ENCODE results near the gene SNRPA1.
"Not testable (repeated sequence)": the region's sequence is repeated elsewhere in the genome, so short reads cannot be mapped to it uniquely, and the experiment has no call there.

The SNRPA1 gene

GRCh38 chr15:101296418-101297405 is 1.7 kb upstream of the SNRPA1 start:
- in situ Hi-C loops (cut with HindIII; ENCODE audit: low sequenced_read_pairs) = no loop called here

- in situ Hi-C loops (cut with HindIII; ENCODE audit: low sequenced_read_pairs) = no loop called here
Observed at GRCh38 chr15:101295607-101296161, 636 bp upstream of the SNRPA1 start.

DNA sequence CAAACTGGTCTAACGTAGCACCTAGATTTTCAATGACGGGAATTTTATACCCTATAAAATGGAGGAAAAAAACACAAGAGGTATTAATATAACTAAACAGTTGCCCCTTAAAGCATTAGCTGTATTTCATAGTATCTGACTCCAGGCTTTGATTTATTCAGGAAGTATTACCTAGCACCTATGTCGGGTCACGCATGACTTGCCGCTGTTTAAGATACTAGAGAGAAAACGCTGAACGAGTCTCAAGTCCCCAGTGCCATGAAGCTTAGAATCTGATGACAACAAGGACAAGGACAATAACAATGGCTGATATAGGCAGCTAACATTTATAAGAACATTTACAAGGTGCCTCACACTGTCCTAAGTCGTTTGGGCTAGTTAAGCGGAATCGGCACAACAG is 1.9 kb downstream of the SNRPA1 start:
- in situ Hi-C loops (cut with HindIII; ENCODE audit: low sequenced_read_pairs) = no loop called here

DNA sequence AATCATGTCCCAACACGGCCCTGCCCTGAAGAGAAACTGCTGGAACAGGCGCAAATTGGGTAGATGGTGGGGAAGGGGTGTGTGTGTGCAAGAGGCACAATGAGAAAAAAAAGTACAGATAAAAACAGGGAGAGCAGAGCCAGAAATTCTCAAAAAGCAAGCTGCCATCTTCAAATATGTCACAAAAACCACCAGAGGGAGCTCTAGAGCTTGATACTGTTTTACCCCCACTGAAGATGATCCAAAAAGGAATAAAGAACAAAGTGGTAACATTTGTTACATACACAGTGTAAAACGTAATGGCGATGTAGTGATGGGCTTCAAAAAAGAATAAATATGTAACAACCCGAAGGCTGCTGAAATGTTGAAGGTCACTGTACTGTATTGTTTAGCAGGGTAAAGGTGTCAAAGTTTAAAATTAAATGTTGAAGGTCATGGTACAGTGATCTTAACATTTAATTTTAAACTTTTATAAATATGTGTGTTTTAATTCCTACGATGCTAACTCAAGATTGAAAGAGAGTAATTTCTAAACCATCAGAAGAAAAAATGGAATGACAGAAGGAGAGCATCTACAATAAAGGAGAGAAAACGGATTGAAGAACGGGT is 6.0 kb downstream of the SNRPA1 start:
- in situ Hi-C loops (cut with HindIII; ENCODE audit: low sequenced_read_pairs) = no loop called here

GRCh38 chr15:101287342-101287741 is 7.7 kb downstream of the SNRPA1 start:
- in situ Hi-C loops (cut with HindIII; ENCODE audit: low sequenced_read_pairs) = not testable (repeated sequence)

- in situ Hi-C loops (cut with HindIII; ENCODE audit: low sequenced_read_pairs) = no loop called here
Observed at GRCh38 chr15:101286471-101287114, 8.5 kb downstream of the SNRPA1 start.

GRCh38 chr15:101283931-101284330 is 11.1 kb downstream of the SNRPA1 start:
- in situ Hi-C loops (cut with HindIII; ENCODE audit: low sequenced_read_pairs) = no loop called here

DNA sequence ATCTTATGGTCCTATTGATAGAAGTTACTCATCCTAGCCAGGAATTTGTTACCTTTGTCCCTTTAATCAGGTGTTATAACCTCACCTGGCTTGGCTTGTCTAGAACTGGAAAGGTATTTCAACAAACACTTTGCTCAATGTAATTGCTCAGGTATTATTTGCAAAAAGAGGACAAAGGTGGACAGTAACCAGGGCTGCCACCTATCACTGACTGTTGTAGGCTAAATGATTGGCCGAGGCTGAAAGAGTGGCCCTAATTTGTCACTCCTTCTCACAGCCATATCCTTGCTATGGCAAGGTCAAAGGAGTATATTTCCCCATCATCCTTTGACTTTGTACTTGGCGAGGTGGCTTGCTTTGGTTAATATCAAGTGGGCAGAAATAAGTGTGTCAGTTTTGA is 15.0 kb downstream of the SNRPA1 start:
- in situ Hi-C loops (cut with HindIII; ENCODE audit: low sequenced_read_pairs) = no loop called here

DNA sequence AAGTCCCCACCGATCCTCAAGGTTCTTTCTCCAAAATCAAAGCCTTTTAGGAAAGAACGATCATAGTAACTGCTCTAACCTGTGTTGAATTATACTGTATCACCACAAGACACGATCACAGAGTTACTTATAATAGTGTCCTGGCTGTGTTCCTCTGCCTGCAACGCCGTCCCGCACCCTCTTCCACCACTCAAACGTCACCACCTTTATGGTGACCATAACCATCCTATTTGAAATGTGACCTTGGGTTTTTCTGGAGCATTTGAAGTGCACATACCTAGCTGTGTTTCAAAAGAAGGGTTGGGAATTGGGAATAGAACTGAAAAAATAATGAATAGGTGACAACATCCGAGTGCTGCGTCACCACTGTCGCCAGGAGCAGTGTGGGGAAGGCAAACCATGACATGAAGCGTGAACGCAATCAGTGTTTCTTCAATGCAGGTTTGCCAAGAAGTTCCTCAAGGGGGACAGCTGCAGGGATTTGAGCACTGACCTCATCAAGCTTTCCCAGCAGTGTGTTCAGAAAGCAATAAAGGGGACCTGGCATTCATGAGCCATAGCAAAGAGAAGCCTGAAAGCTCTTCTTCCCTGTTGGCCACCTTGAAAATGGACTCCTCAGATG is 17.0 kb downstream of the SNRPA1 start:
- in situ Hi-C loops (cut with HindIII; ENCODE audit: low sequenced_read_pairs) = no loop called here

GRCh38 chr15:101277038-101277822 is 17.8 kb downstream of the SNRPA1 start, which contains the start of gene SELENOS:
Gene SELENOS (minus strand): TSS chr15:101277485. CDS start chr15:101277417, 68 bp downstream.
- in situ Hi-C loops (cut with HindIII; ENCODE audit: low sequenced_read_pairs) = no loop called here

DNA sequence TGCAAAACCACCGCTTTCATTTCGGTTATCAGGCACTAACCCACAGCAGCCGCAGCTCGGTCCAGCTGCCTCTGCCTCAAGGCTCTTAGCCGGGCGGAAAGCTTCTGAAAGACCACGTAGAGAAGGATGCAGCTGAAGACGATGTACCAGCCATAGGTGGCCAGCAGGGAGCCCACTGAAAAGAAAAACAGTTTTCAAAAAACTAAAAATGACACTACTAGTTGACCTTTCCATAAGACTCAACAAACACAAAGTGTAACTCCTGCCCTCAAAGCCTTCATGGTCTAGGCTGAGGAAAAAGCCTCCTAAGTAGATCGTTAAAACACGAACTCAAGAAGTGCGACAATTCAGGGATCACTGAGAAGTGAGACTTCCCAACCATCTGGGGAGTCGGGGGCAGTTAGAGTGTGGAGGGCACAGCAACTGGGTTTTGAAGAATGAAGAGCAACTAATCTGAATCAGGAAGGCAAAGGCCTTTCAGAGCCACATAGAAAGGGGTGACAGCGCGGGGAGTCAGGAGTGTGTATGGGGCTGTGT is 18.5 kb downstream of the SNRPA1 start:
- in situ Hi-C loops (cut with HindIII; ENCODE audit: low sequenced_read_pairs) = no loop called here

DNA sequence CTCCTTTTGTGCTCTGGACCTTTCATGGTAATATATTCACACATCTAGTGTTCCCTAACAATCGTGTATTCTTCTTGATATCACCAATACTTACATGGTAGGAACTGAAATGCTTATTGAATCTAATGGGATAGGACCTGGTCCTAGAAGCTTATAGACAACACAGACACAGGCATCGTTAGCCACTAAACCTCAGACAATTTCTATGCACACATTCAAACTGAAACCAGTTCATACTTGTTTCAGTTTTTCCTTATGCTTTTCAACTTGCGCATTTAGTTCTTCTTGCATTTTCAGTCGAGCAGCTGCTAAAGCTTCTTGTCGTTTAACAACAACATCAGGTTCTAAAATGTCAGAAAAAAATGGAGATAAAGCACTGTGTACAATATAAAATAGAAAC is 20.0 kb downstream of the SNRPA1 start:
- in situ Hi-C loops (cut with HindIII; ENCODE audit: low sequenced_read_pairs) = no loop called here

DNA sequence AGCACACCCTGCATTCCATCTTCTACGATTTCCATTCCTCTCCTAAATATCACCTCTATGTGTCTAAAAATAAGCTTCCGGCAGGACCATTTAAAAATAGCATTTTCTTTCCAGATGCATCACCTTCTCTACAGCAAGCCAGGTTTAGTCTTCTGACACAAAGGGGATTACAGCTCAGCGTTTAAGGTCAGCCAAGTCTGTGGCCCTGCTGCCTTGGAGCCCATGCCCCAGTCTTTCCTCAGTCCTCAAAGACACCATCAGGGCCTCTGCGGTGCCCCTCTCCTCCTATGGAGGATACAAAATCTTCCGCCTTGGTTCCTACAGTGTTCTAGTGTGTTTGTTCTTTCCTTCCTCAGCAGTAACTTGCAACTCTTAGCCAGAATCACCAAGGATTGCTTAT is 21.5 kb downstream of the SNRPA1 start:
- in situ Hi-C loops (cut with HindIII; ENCODE audit: low sequenced_read_pairs) = no loop called here

DNA sequence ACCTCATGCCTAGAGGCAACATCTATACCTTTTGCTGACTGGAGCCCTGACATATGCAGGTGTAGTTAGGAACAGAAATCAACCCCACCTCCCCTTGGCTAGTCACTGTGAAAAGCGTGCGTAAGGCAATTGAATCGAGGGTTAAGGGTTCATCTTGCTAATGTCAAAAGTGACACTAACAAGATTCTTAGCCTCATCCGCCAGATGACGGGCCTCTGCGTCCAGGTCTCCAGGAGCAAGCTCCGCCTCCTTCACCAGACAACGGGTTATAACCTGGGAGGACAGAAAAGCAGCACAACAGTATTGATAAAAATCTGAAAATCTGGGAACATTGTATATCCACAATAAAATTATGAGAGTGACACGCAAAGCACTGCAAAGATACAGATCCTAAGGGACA is 22.5 kb downstream of the SNRPA1 start:
- in situ Hi-C loops (cut with HindIII; ENCODE audit: low sequenced_read_pairs) = no loop called here

GRCh38 chr15:101269479-101270223 is 25.4 kb downstream of the SNRPA1 start:
- in situ Hi-C loops (cut with HindIII; ENCODE audit: low sequenced_read_pairs) = no loop called here

- in situ Hi-C loops (cut with HindIII; ENCODE audit: low sequenced_read_pairs) = no loop called here
Observed at GRCh38 chr15:101267320-101268104, 27.5 kb downstream of the SNRPA1 start.

GRCh38 chr15:101266787-101267186 is 28.3 kb downstream of the SNRPA1 start:
- in situ Hi-C loops (cut with HindIII; ENCODE audit: low sequenced_read_pairs) = no loop called here

- in situ Hi-C loops (cut with HindIII; ENCODE audit: low sequenced_read_pairs) = no loop called here
Observed at GRCh38 chr15:101266034-101266433, 29.0 kb downstream of the SNRPA1 start.
